ENCODE measurements around the gene NPEPL1.

GRCh38 chr20:58656831-58657230, 35.8 kb upstream of the NPEPL1 start:
- TF ChIP-seq SMC3 (IDR thresholded peaks at IDR 0.05) = no peak
- TF ChIP-seq POLR2AphosphoS2 (conservative IDR thresholded peaks at IDR 0.05; ENCODE audit: low read length) = no peak

Measured in A549 (cell line).